Measurements from ENCODE around the gene MAGI2. TPM values are rescaled to one million over a fixed set of nuclear protein-coding genes. Genes with fewer than 3 reads are reported as not detected.

Gene MAGI2
- total and polyA plus RNA-seq, 2 experiments from 2014 or later: 10.4 to 26.4 TPM

DNA sequence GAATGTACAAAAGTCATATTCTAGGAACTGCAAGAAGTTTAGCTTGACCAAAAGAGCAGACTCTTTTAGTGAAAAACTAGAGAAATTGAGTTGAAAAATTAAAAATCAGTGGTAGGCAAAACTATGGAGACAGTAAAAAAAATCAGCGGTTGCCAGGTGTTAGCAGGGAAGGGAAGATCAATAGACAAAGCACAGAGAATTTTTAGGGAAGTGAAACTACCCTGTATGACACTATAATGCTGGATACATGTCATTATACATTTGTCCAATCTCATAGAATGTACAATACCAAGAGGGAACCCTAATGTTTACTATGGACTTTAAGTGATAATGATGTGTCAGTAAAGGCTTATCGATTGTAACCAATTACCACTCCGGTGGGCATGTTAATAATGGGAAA, 761.9 kb downstream of the MAGI2 start:
- Histone ChIP-seq H2AFZ (no peak overlapping the region), H3K4me3 (no peak overlapping the region), H4K20me1 (replicated peaks; ENCODE audit: insufficient read depth) (no peaks in the 10 kb centered on the region), H3F3A (replicated peaks; ENCODE audit: low read depth) (no peaks in the 10 kb centered on the region), H3K4me2 (no peak overlapping the region), H3K27ac (ENCODE audit: low read depth) (no peak overlapping the region), H3K27me3 (ENCODE audit: insufficient read depth) (no peaks in the 10 kb centered on the region), H3K9me2 (ENCODE audit: insufficient read depth) (no peaks in the 10 kb centered on the region), H3K36me3 (ENCODE audit: insufficient read depth) (no peaks in the 10 kb centered on the region), H3K4me1 (ENCODE audit: insufficient read depth) (peaks cover 11% of the 10 kb centered on the region; the same call in 1 of the 2 replicates), H3K79me2 (replicated peaks; ENCODE audit: insufficient read depth) (peaks cover 3% of the 10 kb centered on the region; the same call in 1 of the 2 replicates)
- H3K36me3 Mint-ChIP-seq (ENCODE audit: low read depth): no peaks in the 10 kb centered on the region
- ATAC-seq: no peak
- no peak for TF ChIP-seq NANOG (IDR thresholded peaks at IDR 0.05; ENCODE audit: borderline replicate concordance)
- no peak for TF ChIP-seq ZNF114 (CRISPR knock-in tag; IDR thresholded peaks at IDR 0.05)
- TF ChIP-seq STAT1 (IDR thresholded peaks at IDR 0.05; ENCODE audit: unreplicated experiment): no peak
- TF ChIP-seq, protein P1, sequence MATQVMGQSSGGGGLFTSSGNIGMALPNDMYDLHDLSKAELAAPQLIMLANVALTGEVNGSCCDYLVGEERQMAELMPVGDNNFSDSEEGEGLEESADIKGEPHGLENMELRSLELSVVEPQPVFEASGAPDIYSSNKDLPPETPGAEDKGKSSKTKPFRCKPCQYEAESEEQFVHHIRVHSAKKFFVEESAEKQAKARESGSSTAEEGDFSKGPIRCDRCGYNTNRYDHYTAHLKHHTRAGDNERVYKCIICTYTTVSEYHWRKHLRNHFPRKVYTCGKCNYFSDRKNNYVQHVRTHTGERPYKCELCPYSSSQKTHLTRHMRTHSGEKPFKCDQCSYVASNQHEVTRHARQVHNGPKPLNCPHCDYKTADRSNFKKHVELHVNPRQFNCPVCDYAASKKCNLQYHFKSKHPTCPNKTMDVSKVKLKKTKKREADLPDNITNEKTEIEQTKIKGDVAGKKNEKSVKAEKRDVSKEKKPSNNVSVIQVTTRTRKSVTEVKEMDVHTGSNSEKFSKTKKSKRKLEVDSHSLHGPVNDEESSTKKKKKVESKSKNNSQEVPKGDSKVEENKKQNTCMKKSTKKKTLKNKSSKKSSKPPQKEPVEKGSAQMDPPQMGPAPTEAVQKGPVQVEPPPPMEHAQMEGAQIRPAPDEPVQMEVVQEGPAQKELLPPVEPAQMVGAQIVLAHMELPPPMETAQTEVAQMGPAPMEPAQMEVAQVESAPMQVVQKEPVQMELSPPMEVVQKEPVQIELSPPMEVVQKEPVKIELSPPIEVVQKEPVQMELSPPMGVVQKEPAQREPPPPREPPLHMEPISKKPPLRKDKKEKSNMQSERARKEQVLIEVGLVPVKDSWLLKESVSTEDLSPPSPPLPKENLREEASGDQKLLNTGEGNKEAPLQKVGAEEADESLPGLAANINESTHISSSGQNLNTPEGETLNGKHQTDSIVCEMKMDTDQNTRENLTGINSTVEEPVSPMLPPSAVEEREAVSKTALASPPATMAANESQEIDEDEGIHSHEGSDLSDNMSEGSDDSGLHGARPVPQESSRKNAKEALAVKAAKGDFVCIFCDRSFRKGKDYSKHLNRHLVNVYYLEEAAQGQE (IDR thresholded peaks at IDR 0.05; ENCODE audit: unreplicated experiment): no peak
- TF ChIP-seq, protein P2, sequence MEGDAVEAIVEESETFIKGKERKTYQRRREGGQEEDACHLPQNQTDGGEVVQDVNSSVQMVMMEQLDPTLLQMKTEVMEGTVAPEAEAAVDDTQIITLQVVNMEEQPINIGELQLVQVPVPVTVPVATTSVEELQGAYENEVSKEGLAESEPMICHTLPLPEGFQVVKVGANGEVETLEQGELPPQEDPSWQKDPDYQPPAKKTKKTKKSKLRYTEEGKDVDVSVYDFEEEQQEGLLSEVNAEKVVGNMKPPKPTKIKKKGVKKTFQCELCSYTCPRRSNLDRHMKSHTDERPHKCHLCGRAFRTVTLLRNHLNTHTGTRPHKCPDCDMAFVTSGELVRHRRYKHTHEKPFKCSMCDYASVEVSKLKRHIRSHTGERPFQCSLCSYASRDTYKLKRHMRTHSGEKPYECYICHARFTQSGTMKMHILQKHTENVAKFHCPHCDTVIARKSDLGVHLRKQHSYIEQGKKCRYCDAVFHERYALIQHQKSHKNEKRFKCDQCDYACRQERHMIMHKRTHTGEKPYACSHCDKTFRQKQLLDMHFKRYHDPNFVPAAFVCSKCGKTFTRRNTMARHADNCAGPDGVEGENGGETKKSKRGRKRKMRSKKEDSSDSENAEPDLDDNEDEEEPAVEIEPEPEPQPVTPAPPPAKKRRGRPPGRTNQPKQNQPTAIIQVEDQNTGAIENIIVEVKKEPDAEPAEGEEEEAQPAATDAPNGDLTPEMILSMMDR (conservative IDR thresholded peaks at IDR 0.05; ENCODE audit: low read depth in 2 of 2): no peak
- no peaks in the 10 kb centered on the region for H3K9me3 Mint-ChIP-seq
- H3K27ac Mint-ChIP-seq: no peak overlapping the region
- DNase-seq (ENCODE audit: low spot score): no peak
- H3K4me1 Mint-ChIP-seq: peaks cover 11% of the 10 kb centered on the region
- no peak overlapping the region for H3K4me3 Mint-ChIP-seq
- no peaks in the 10 kb centered on the region for H3K27me3 Mint-ChIP-seq (ENCODE audit: insufficient read depth, low read depth, poor library complexity)

DNA sequence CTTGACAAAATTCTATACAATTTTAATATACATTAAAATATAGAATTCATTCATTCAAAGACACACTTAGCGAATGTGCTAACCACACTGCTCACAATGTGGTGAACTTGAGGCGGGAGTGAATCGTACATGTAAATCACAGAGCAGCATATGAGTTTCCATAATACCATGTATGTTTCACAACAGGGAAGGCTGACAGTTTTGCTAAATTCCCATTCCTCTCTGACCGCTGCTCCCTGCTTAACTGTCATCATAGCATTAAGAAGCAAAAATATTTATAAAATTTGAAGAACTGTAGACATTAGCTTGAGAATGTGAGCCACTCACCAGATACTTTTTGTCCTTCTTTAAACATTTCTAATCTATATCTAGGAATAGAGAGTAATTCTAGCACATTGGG, 763.3 kb downstream of the MAGI2 start:
- no peaks in the 10 kb centered on the region for H3F3A ChIP-seq (replicated peaks; ENCODE audit: low read depth)
- H3K4me3 ChIP-seq: no peak overlapping the region
- no peaks in the 10 kb centered on the region for H3K9me2 ChIP-seq (ENCODE audit: insufficient read depth)
- H3K27me3 ChIP-seq (ENCODE audit: insufficient read depth): no peaks in the 10 kb centered on the region
- ATAC-seq (no peak), DNase-seq (ENCODE audit: low spot score) (no peak)
- no peaks in the 10 kb centered on the region for H4K20me1 ChIP-seq (replicated peaks; ENCODE audit: insufficient read depth)
- H3K27ac ChIP-seq (ENCODE audit: low read depth): no peak overlapping the region
- Mint-ChIP-seq H3K9me3 (no peaks in the 10 kb centered on the region), H3K36me3 (ENCODE audit: low read depth) (no peaks in the 10 kb centered on the region), H3K4me3 (no peak overlapping the region), H3K27ac (no peak overlapping the region), H3K4me1 (peaks cover 19% of the 10 kb centered on the region), H3K27me3 (ENCODE audit: insufficient read depth, low read depth, poor library complexity) (no peaks in the 10 kb centered on the region)
- no peak overlapping the region for H2AFZ ChIP-seq
- no peaks in the 10 kb centered on the region for H3K36me3 ChIP-seq (ENCODE audit: insufficient read depth)
- peaks cover 15% of the 10 kb centered on the region; the same call in 1 of the 2 replicates for H3K4me1 ChIP-seq (ENCODE audit: insufficient read depth)
- no peak overlapping the region for H3K4me2 ChIP-seq
- no peaks in the 10 kb centered on the region for H3K79me2 ChIP-seq (replicated peaks; ENCODE audit: insufficient read depth)
- TF ChIP-seq, protein P1 (IDR thresholded peaks at IDR 0.05; ENCODE audit: unreplicated experiment): no peak
- TF ChIP-seq STAT1 (IDR thresholded peaks at IDR 0.05; ENCODE audit: unreplicated experiment): no peak
- no peak for TF ChIP-seq CREB1 (CRISPR knock-in tag; IDR thresholded peaks at IDR 0.05; ENCODE audit: low read depth)
- no peak for TF ChIP-seq JUNB (IDR thresholded peaks at IDR 0.05; ENCODE audit: unreplicated experiment)
- TF ChIP-seq ZNF114 (CRISPR knock-in tag; IDR thresholded peaks at IDR 0.05): no peak
- no peak for TF ChIP-seq NANOG (IDR thresholded peaks at IDR 0.05; ENCODE audit: borderline replicate concordance)
- TF ChIP-seq, protein P3, sequence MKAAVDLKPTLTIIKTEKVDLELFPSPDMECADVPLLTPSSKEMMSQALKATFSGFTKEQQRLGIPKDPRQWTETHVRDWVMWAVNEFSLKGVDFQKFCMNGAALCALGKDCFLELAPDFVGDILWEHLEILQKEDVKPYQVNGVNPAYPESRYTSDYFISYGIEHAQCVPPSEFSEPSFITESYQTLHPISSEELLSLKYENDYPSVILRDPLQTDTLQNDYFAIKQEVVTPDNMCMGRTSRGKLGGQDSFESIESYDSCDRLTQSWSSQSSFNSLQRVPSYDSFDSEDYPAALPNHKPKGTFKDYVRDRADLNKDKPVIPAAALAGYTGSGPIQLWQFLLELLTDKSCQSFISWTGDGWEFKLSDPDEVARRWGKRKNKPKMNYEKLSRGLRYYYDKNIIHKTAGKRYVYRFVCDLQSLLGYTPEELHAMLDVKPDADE (IDR thresholded peaks at IDR 0.05): no peak
- TF ChIP-seq ZNF331 (CRISPR knock-in tag; IDR thresholded peaks at IDR 0.05; ENCODE audit: low read depth): no peak
- TF ChIP-seq, protein P2 (conservative IDR thresholded peaks at IDR 0.05; ENCODE audit: low read depth in 2 of 2): no peak
- no peak for TF ChIP-seq EZH2 (IDR thresholded peaks at IDR 0.05; ENCODE audit: low read depth, unreplicated experiment)
- no peak for TF ChIP-seq POLR2AphosphoS5 (IDR thresholded peaks at IDR 0.05; ENCODE audit: low read depth)
